Pancreas (tissue), 10 donors: ENCODE measurements around the gene KIAA1210. TPM values are rescaled to one million over a fixed set of nuclear protein-coding genes. Genes with fewer than 3 reads are reported as not detected.

Experiments used
- ATAC-seq, 4 donors: fragments of 200-7000 bp; cut with Tn5 transposase; one replicate each; pipeline versions ENCODE4 v1.8.0 to v1.9.1; 2020; ENCODE audit warnings: mild to moderate bottlenecking in 4 of 4, moderate library complexity in 4 of 4
- DNase-seq, 6 donors: peaks; one replicate each; pipeline ENCODE4 v3.0.0-alpha.2; 2020
- FAIRE-seq: peaks from 2 replicates; lab custom pipeline; 2012; peaks lifted over from hg19 to GRCh38; lab: Jason Lieb, UNC
- H3K27ac ChIP-seq, 4 donors: fragments of 200-600 bp; sonication (generic); 1 replicate in 3 of 4; 2 replicates in 1 of 4; pipeline versions ENCODE4 v1.5.0 to v1.8.0; 2020
- H3K27me3 ChIP-seq, 4 donors: fragments of 200-600 bp; one replicate each; pipeline ENCODE4 v1.8.0; 2021
- H3K36me3 ChIP-seq, 3 donors: fragments of 200-600 bp; sonication (generic) in 1 of 3; one replicate each; pipeline versions ENCODE4 v1.5.0 to v1.8.0; 2020 to 2021
- H3K4me1 ChIP-seq, 3 donors: fragments of 200-600 bp; one replicate each; pipeline ENCODE4 v1.8.0; 2021
- H3K4me3 ChIP-seq, 4 donors: fragments of 200-600 bp; sonication (generic) in 2 of 4; one replicate each; pipeline versions ENCODE4 v1.5.0 to v1.8.0; 2020 to 2021
- H3K9me3 ChIP-seq, 4 donors: fragments of 200-600 bp; one replicate each; pipeline ENCODE4 v1.8.0; 2021
- WGBS, 2 donors: extraction: QIAGEN DNeasy Blood & Tissue Kit; methylation state at CpG; one replicate each; pipeline ENCODE4 v1.1.7; 2013; 5-methylcytosine and 5-hydroxymethylcytosine counted together
- intact Hi-C, 3 donors: fragments of 100-400 bp; cut with DNase I; formaldehyde crosslinking; loops; one replicate each; pipeline versions ENCODE4 v1.11.1 to v1.14.2; 2022
- polyA plus RNA-seq, 2 donors: library from polyadenylated mRNA; stranded (reverse); fragments of 200-250 nt; gene quantifications; one replicate each; pipeline ENCODE4 v1.2.3, GENCODE V29; 2013
- total RNA-seq, 6 donors: library from RNA; stranded (reverse); fragmentation: NEBNext Ultra II Directional in 4 of 6; extraction: Animal tissue kit (Norgen Biotek cat#: 25700) in 4 of 6; gene quantifications; one replicate each; pipeline versions ENCODE4 v1.2.1 to v1.2.4, GENCODE V29; 2021 to 2023
- TF ChIP-seq, protein P1 (sequence below), 4 donors: fragments of 200-600 bp; sonication (generic) in 3 of 4; IDR thresholded peaks; one replicate each; pipeline versions ENCODE4 v1.5.0 to v1.8.0; 2021; ENCODE audit warnings: antibody characterized with exemption in 4 of 4
- donor health status: healthy with polysubstance abuse.
- donor health status: DM: no; HTN: no; CAD: no; lungs with moderate emphysema.
- donor health status: DM: no; HTN: no; CAD: no.
- donor health status: control.
- donor health status: control.
- donor health status: Bipolar disorder and iron deficiency.
- donor health status: DM: yes; HTN: yes; CAD: no.
- donor health status: DM: no; HTN: no; CAD: no.
- donor health status: DM: no; HTN: no; CAD: no.
- donor health status: DM: yes; HTN: yes; CAD: no.

The KIAA1210 gene
- total and polyA plus RNA-seq, 8 donors = 0.03 TPM; not detected in 7

DNA sequence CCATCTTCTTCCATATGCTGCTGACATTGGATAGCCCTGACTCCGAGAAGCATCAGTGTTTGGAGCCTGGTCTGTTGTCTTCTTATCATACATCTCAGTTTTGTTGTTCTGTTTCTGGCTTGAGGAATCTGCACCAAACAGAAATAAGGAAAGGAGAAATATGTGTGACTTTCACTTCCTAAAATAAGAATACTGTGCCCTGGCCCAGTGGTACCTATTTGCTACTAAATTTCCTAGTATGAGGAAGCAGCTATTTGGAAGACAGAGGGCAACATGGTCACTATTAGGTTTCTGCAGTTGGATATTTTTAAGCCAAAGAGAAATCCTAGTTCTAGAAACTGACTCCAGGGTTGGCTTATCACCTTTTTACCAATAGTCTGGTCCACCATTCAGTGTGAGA, 38.0 kb downstream of the KIAA1210 start:
- FAIRE-seq (no peak), ATAC-seq (no peak)
- 57 to 85% methylated on average over 1 of the region's 1 CpG for WGBS, 2 donors

DNA sequence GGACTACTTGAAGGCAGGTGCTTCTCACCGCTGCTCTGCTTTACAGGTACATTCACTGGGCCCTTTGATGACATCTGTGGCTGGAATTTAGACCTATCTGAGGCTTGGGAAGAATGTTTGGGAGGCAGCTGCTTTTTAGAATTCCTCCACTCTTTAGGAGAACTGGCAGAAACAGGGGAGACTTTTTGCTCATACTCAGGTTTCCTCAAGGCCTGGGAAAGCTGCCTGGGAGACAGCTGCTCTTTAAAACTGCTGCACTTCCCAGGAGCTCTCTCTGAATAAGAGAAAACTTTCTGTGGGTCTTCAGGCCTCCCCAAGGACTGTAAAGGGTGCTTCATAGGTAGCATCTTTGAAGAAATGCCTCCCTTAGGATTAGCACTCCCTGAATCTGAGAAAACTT, 40.5 kb downstream of the KIAA1210 start:
- ATAC-seq (no peak), DNase-seq (no peak), FAIRE-seq (no peak)
- Histone ChIP-seq H3K36me3 (no peaks in the 10 kb centered on the region), H3K9me3 (no peaks in the 10 kb centered on the region), H3K27ac (no peak overlapping the region), H3K4me3 (no peak overlapping the region), H3K27me3 (peaks cover 0 to 3% (median 0%) of the 10 kb centered on the region in 4 donors), H3K4me1 (no peaks in the 10 kb centered on the region)
- 75 to 88% methylated on average over 1 of the region's 1 CpG for WGBS, 2 donors
- TF ChIP-seq, protein P1, sequence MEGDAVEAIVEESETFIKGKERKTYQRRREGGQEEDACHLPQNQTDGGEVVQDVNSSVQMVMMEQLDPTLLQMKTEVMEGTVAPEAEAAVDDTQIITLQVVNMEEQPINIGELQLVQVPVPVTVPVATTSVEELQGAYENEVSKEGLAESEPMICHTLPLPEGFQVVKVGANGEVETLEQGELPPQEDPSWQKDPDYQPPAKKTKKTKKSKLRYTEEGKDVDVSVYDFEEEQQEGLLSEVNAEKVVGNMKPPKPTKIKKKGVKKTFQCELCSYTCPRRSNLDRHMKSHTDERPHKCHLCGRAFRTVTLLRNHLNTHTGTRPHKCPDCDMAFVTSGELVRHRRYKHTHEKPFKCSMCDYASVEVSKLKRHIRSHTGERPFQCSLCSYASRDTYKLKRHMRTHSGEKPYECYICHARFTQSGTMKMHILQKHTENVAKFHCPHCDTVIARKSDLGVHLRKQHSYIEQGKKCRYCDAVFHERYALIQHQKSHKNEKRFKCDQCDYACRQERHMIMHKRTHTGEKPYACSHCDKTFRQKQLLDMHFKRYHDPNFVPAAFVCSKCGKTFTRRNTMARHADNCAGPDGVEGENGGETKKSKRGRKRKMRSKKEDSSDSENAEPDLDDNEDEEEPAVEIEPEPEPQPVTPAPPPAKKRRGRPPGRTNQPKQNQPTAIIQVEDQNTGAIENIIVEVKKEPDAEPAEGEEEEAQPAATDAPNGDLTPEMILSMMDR (IDR thresholded peaks at IDR 0.05) = no peak
- intact Hi-C loops = no loop called here

More for the DNA sequence above, 38.0 kb downstream of the KIAA1210 start:
- TF ChIP-seq, protein P1 (IDR thresholded peaks at IDR 0.05) = no peak
- DNase-seq = no peak
- Histone ChIP-seq H3K36me3 (no peaks in the 10 kb centered on the region), H3K27ac (no peak overlapping the region), H3K4me1 (no peaks in the 10 kb centered on the region), H3K9me3 (no peaks in the 10 kb centered on the region), H3K4me3 (no peak overlapping the region), H3K27me3 (peaks cover 0 to 3% (median 0%) of the 10 kb centered on the region in 4 donors)
- intact Hi-C loops = no loop called here

DNA sequence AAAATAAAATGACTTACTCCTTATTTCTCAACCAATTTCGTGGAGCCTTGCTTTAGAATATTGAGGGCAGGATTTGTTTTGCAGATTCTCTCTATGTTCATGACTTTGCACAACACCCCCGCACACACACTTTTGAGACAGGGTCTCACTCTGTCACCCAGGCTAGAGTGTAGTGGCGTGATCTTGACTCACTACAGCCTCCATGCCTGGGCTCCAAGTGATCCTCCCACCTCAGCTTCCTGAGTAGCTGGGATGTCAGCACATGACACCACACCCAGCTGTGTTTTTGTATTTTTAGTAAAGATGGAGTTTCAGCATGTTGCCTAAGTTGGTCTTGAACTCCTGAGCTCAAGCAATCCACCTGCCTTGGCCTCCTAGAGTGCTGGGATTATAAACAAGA, 42.8 kb downstream of the KIAA1210 start:
- TF ChIP-seq, protein P1 (IDR thresholded peaks at IDR 0.05) = no peak
- Histone ChIP-seq H3K27me3 (no peaks in the 10 kb centered on the region), H3K4me3 (no peak overlapping the region), H3K4me1 (no peaks in the 10 kb centered on the region), H3K27ac (no peak overlapping the region), H3K9me3 (no peaks in the 10 kb centered on the region), H3K36me3 (no peaks in the 10 kb centered on the region)
- DNase-seq (no peak), ATAC-seq (no peak), FAIRE-seq (no peak)
- WGBS, 2 donors = 65 to 86% methylated on average over 3 of the region's 3 CpGs
- intact Hi-C loops = no loop called here

DNA sequence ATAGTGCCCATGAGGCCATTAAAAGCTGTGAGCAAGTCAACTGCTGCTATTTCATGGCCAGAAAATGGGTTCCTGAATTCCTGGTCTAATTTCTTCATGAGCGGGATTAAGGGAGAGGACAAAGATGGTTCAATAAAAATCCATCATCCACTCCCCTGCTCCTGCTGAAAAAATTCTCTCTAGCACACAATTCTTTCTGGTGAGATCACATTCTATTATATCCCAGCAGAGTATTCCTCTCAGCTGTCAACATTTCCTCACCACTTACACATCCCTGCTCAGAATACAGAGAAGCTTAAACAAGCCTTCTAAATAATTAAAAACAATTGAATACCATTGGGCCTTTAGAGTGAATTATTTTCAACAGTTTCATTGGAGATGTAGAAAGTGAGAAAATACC, 45.3 kb downstream of the KIAA1210 start:
- no peak for FAIRE-seq
- H3K36me3 ChIP-seq = no peaks in the 10 kb centered on the region
- no peak for DNase-seq
- no peak overlapping the region for H3K4me3 ChIP-seq
- no peaks in the 10 kb centered on the region for H3K4me1 ChIP-seq
- H3K9me3 ChIP-seq = no peaks in the 10 kb centered on the region
- H3K27me3 ChIP-seq = peaks cover 0 to 5% (median 0%) of the 10 kb centered on the region in 4 donors
- no peak for ATAC-seq
- intact Hi-C loops = no loop called here
- TF ChIP-seq, protein P1 (IDR thresholded peaks at IDR 0.05) = no peak
- WGBS, 2 donors = 65 to 79% methylated on average over 1 of the region's 1 CpG
- H3K27ac ChIP-seq = no peak overlapping the region

DNA sequence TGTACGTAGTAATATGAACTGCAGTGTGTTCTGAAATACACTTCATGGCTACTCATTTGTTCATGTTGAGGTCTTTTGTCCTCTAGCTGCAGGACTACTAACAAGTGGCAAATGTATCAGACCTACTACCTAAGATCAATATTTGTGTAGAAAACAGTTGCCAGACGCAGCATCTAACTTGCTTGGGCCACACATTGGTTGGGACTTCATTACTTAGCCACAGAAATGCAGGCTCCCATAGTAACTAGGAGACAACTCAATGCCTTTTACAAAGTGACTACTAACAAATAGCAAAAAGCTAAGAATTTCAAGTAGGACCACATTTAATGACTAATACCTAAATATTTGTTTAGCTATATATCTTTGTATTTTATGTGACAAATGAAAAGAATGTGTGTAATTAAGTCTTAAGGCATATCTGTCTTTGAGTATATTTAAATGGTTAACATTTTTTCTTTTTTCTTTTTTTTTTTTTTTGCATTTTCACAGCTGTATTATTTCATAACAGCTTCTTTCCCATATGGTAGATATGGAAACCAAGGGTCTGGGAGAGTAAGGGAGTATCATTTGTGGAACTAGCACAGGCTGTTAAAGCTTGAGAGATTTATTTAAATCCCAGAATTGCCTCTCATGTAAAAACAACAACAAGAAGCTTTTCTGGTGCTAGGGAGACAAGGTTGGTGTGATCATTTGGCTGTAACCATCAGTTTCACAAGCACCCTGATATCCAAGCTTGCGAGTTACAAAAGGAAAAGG, 52.2 kb downstream of the KIAA1210 start:
- intact Hi-C loops = no loop called here
- Histone ChIP-seq H3K9me3 (no peaks in the 10 kb centered on the region), H3K4me3 (no peak overlapping the region), H3K27ac (no peak overlapping the region), H3K27me3 (peaks cover 0 to 6% (median 0%) of the 10 kb centered on the region in 4 donors), H3K4me1 (no peaks in the 10 kb centered on the region), H3K36me3 (no peaks in the 10 kb centered on the region)
- peak; percentile 34 for FAIRE-seq
- ATAC-seq = no peak
- no peak for DNase-seq
- WGBS, 2 donors = 76 to 77% methylated on average over 3 of the region's 3 CpGs
- TF ChIP-seq, protein P1 (IDR thresholded peaks at IDR 0.05) = no peak
